Measurements from ENCODE around the gene CEP78.

DNA sequence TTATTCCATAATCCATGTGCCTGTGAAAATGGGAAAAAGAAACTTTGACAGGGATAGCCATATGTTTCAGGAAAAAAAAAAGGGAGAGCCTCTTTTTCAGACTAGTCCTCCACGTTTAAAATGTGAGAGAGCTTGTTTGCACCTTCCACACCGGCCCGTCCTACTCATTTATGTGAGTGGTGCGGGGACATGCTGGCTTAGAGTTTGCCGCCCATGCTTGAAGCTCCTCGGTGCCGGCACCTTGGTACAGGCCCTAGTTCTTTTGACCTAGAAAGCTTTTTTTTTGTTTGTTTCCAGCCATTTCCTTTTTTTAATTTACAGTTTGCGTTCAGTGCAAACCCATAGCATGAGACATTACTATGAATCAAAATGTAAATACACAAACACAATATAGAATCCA lies 88.8 kb downstream of the CEP78 start:
- no peak for TF ChIP-seq POLR2A (IDR thresholded peaks at IDR 0.05; ENCODE audit: extremely low read depth, insufficient read length)
- TF ChIP-seq, protein P1, sequence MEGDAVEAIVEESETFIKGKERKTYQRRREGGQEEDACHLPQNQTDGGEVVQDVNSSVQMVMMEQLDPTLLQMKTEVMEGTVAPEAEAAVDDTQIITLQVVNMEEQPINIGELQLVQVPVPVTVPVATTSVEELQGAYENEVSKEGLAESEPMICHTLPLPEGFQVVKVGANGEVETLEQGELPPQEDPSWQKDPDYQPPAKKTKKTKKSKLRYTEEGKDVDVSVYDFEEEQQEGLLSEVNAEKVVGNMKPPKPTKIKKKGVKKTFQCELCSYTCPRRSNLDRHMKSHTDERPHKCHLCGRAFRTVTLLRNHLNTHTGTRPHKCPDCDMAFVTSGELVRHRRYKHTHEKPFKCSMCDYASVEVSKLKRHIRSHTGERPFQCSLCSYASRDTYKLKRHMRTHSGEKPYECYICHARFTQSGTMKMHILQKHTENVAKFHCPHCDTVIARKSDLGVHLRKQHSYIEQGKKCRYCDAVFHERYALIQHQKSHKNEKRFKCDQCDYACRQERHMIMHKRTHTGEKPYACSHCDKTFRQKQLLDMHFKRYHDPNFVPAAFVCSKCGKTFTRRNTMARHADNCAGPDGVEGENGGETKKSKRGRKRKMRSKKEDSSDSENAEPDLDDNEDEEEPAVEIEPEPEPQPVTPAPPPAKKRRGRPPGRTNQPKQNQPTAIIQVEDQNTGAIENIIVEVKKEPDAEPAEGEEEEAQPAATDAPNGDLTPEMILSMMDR (IDR thresholded peaks at IDR 0.05; ENCODE audit: low read depth, low read length), result no peak
